Activated CD8-positive, alpha-beta memory T cell treated with anti-CD3 and anti-CD28 coated beads, Interleukin-2, amount 50 U/mL, for 24 hours (primary cell): Measurements from ENCODE around the gene ITGB2.

Experiments used
- DNase-seq: peaks from one replicate; pipeline ENCODE4 v3.0.0-alpha.2; 2020; ENCODE audit errors: extremely low read depth

ITGB2 gene

DNA sequence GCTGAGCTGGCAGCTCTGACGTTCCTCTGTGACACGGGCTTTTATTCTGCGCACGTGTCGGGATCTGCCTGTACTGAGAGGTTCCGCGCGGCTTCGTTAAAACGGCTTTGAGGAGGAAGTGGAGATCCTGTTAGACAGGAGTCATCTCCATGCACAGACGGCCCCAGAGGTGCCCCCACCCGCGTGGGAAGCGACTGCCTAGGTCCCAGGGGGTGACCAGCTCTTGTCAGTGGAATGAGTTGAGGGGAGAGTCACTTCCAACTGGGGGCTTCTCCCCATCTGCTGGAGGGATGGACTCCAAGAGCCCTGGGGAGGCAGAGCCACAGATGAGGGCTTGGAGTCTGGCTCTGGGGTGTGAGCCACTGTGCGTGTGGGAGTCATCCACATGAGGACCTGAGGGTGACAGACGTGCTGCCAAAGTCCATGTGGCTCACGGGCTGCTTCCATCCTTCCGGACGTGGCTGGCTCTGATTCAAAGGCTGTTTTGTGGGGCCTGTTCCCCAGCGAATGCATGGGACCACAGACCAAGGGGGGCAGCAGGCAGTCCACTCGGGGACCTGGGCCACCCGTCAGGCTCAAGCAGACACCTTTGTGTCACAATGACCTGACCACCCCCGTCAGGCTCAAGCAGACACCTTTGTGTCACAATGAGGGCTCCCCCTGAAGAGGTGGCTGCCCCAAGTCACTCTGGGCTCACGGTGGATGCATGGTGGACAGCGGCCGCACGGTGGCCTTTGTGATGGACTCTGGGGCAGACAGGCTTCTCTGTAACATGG, 74.0 kb downstream of the ITGB2 start:
- DNase-seq, result no peak

DNA sequence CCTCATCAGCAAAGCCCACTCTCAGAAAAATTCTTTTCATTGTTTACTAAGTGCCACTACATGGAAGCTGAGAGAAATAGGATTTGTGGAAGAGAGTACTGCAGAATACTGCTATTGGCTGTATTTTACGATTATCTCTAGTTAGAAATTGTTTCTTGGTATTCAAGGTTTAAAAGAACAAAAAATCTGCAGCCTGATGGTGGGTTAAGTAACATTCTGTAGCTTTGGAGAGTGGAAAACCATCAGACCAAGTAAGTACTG, 74.5 kb downstream of the ITGB2 start:
- no peak for DNase-seq

DNA sequence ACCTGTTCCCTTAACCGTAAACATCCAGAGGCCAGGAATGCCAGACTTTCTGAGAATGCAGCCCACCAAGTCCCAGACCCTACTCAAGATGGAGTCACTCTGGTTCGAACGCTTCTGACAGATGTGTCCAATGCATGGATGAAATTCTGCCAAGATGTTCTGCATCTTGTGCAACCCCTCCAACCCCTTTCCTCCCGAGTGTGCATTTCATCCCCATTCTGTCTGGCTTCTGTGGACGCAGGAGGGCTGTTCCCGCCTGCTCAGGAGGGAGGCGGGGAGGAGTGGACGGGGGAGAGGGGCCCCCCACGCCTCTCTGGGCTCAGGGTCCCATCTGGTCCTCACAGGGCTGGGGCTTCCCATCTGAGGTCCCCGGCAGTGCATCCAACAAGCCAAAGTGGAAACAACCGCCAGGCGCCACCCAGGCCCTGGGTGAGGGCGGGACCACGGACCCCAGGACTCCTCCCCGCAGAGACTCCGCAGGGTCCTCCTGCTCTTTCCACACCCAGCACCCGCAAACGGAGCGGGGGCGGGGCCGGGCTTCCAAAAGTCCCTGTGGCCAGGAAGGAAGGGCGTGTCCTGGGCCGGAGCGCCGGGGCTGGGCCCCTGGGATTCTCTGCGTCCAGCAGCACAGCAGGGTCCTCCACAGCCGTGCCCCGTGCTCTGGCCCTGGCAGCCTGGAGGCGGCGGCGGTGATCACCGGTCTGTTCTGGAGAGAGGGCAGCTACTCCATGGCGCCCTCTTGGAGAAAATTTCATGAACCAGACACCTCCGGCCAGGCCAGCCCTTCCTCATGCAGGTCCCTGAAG, 75.1 kb downstream of the ITGB2 start:
- no peak for DNase-seq

DNA sequence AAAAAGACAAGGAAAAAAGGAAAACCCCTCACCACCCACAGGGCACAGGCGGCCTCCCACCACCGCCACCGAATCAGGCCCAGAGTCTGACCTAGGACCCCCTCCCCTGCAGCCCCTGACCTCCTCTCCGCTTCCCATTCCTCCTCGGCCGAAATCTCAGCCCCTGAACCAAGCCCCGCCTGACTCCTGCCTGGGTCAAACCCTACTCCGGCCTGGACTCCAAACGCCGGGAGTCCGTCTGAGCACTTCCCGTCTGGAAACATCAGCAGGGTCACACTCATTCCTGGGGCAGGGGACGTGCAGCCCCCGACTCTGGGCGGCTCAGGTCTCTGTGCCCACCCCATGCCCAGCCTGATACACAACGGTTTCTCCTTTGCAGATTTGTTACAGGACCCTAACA, 76.4 kb downstream of the ITGB2 start:
- DNase-seq, result no peak

DNA sequence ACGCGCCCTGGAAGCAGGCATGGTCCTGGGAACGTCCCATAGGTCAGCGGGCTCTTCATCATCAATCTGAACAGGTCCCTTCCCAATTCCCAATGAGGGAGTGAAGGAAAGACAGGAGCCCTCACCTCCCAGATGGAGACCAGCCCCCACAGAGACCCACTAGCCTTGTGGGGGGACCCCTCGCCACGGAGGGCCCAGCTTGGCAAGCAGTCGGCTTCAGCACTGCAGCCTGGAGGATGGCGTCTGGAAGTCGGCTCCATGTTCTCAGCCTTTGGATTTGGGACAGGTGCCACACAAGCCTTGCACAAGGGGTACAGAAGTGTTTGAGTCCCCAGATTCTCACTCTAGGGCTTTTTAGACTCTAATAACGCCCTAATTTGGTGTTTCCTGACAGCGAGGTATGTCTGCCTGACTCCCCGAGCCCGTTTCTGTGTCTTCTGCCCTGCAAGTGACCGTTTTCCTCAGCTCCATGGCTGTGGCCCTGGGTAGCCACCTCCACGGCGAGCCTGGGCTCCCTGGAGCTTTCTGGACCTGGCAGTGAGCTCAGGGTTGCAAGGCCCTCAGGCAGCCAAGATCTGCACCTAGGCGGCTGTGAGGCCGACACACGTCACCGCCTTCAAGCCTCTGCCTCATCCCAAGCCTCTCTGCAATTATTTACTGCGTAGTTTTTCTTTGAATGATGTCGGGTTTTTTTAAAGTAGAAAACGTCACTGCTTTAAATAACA, 77.8 kb downstream of the ITGB2 start:
- DNase-seq, result no peak

DNA sequence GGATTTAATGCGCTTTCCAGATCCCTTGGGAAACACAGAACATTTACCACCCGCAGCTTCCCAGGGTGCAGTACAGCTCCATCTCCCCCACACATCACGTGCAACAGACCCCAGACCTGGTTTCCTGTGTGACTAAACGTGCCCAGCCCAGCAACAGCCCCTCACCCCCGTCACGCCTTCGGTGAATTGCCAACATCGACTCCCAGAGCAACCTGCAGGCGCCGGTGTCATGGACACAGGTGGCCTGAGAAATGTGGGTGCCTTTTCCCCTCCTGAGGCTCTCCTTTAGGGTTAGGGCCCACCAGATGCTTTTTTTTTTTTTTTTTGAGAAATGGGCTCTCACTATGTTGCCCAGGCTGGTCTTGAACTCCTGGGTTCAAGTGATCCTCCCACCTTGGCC, 78.6 kb downstream of the ITGB2 start:
- no peak for DNase-seq

DNA sequence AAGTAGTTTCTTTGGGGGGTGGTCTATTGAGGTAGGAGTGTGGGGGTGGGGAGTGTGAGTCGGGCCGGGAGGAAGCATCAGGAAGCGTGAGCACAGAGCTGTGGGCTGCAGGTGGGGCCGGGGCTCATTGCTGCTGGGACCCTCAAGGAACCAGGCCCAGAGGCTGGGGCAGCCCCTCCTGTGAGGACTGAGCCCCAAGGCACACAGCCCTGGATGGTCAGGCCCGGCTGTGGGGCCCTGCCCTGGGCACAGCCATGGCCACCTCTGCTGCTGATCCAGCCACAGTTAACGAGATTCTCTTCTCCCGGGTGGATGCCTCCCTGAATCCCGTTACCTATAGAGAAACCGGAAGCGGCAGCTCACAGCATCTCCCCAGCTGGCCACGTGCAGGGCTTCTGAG, 79.9 kb downstream of the ITGB2 start:
- no peak for DNase-seq

DNA sequence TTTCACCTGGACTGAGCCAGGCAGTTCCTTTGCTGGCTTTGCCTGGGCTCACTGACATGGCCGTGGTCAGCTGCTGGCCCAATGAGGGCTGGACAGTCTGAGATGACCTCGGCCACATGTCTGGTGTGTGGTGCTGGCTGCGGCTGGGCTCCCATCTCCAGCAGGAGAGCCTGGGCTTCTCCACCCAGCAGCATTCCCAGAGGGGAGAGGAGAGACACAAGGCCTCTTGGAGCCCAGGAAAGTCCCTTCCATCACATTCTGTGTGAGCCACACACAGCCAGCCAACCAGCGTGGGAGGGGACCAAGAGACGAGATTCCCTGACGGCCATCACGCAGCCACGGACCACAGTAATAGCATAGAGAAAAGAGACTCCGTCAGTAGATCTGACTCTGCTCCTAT, 81.7 kb downstream of the ITGB2 start:
- no peak for DNase-seq

DNA sequence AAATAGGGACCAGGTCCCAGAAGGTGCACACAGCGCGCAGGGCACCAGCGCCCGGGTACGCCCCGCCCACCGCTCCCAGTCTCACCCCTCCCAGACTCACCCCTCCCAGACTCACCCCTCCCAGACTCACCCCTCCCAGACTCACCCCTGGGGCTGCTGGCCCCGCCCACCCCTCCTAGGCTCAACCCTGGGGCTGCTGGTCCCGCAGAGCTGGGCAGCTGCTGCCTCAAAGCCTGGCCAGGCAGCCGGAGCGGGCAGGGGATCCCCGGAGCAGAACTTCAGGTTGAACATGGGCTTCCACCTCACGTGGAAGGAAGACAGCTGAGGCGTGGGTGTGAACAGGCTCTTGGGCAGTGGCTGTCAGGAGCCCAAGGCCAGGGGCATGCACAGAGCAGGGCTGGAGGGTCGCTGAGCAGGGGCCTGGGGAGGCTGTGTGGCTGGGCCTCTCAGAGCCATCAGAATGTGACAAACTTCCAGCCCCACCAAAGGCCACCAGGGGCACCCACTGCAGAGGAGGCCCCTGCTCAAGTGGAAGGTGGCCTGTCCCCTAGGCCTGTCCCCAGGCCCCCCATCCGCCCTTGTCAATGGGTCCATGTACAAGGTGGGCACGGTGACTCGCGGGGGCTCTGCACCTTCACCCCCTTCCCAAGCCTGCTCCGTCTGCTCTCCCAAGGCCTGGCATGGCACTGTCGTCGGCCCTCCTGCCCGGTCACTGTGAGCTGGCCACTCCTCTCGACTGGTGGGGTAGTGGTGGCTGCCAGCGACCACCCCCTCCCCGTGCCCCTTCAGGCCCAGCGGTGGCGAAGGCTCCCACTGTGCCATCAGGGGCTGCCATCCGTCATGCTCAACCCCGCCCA, 82.4 kb downstream of the ITGB2 start:
- no peak for DNase-seq

DNA sequence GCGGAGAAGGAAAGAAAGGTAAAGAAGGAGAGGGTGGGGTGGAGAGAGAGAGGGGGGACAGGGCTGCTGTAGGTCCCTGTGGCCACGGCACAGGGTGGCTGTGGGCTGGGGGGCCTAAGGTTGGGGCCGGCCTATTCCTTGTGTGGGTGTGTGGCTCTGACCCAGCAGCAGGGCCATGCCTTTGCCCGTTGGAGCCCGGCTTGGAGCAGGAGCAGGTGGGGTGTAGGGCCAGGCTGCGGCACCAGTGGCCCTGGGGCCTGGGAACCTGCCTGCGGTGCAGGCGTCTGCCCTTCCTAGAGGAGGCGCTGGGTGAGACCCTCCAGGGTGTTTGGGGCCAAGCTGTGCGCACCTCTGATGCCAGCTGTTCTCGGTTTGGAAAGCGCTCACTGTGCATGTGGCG, 83.2 kb downstream of the ITGB2 start:
- DNase-seq, result no peak

DNA sequence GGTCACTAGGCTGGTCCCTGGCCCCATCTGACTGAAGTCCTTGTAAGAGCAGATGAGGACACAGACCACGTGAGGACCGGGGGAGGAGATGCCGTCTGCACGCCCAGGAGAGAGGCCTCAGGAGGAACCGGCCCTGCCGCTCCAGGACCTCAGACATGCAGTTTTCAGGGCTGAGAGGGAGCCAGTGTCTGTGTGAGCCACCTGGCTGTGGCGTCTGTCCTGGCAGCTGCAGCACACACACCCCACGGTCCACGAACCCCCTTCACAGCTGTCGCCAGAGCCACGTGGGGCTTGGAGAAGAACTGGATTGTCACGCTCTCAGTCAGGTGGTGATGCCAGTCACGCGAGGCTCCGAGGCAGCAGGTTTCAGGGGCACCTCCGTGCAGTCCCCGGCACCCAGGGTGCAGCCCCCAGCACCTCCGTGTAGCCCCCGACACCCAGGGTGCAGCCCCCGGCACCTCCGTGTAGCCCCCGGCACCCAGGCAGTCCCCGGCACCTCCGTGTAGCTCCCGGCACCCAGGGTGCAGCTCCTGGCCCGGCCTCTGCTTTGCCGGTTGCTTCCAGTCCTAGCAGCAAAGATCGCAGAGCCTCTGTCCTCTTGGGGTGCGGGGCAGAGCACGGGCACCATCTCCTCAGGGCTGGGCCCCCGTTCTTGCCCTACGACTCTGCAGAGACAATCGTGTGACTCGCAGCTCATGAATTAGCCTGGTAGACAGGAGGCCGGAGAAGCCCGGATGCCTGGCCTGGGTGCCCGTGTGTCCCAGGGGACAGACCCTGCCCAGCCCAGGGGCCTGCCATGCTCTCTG, 83.8 kb downstream of the ITGB2 start:
- no peak for DNase-seq

DNA sequence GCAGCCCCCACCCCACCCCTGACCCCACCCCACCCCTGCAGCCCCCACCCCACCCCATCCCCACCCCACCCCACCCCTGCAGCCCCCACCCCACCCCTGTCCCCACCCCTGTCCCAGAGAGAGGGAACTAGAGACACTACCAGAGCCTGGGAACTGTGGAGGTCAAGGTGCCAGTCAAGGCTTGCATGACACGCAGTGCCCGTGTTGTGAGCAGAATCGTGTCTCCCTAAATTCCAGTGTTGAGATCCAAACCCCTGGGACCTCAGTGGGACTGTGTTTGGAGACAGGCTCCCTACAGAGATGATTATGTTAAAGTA, 84.4 kb downstream of the ITGB2 start:
- no peak for DNase-seq
